Brain microvascular endothelial cell (primary cell): Measurements from ENCODE around the gene ANO4.

Experiments used
- DNase-seq: peaks from one replicate; pipeline ENCODE4 v3.0.0-alpha.2; 2020
- H3K27ac ChIP-seq: fragments of 250-450 bp; sonication (Bioruptor Pico); 2 replicates; pipeline ENCODE4 v1.5.1; 2020; ENCODE audit warnings: mild to moderate bottlenecking, moderate library complexity
- H3K27me3 ChIP-seq: fragments of 250-450 bp; sonication (Bioruptor Pico); replicated peaks from 2 replicates; pipeline ENCODE4 v1.5.1; 2020; ENCODE audit warnings: mild to moderate bottlenecking
- H3K36me3 ChIP-seq: fragments of 250-450 bp; sonication (Bioruptor Pico); replicated peaks from 2 replicates; pipeline ENCODE4 v1.5.1; 2020; ENCODE audit warnings: mild to moderate bottlenecking
- H3K4me3 ChIP-seq: 2 replicates; pipeline ENCODE4 v1.5.1; 2011; ENCODE audit warnings: low read depth, mild to moderate bottlenecking, control low read depth, low read length, moderate library complexity
- CTCF ChIP-seq: IDR thresholded peaks from 2 replicates; pipeline ENCODE4 v1.5.1; 2011; ENCODE audit warnings: low read depth, mild to moderate bottlenecking, moderate library complexity, low read length, control low read depth, inconsistent platforms; ENCODE audit errors: missing control alignments
- in situ Hi-C: cut with HindIII; loops from 2 replicates; pipeline ENCODE4 v1.10.0; 2017; ENCODE audit warnings: low sequenced_read_pairs, low pct_ligation_motif_present

The ANO4 gene

DNA sequence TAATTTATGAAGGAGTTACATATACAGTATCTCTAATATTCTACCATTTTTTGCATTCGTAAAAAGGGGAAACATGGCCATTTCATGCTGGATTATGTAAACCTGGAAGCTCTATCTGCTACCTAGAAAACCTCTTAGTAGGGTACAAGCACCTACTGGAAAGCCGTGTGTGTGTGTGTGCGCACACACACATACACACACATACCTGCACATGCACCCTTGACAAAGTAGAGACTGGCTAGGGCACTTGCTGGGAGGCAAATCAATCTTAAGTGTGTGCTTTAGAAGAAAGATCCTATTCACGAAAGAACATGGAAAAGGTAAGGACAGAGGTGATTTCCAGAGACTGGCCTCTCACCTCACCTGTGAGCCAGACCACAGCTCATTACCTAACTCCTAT, 224.6 kb downstream of the ANO4 start:
- no peak overlapping the region for H3K27ac ChIP-seq
- no peak overlapping the region for H3K4me3 ChIP-seq
- in situ Hi-C loops = no loop called here
- no peak for TF ChIP-seq CTCF
- H3K36me3 ChIP-seq = no peaks in the 10 kb centered on the region
- DNase-seq = no peak
- H3K27me3 ChIP-seq = no peaks in the 10 kb centered on the region

DNA sequence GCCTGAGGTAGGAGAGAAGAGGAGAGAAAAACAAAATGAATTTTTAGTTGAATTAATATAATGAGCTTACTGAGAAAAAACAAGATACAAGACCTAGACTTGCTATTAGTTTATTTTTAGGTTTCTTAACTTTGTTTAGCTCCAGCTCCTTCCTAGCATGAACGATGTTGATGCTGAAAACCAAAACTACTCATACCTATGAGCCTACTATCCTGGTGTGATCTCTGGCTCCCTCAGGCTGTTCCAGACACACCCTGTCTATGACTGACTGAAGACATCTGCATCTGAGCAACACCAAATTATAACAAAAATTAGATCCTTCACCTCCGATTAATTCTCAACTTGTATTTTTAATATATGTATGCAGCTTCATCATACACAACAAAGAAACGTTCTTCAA, 225.1 kb downstream of the ANO4 start:
- Histone ChIP-seq H3K4me3 (no peak overlapping the region), H3K27ac (no peak overlapping the region), H3K36me3 (no peaks in the 10 kb centered on the region), H3K27me3 (no peaks in the 10 kb centered on the region)
- no peak for DNase-seq
- TF ChIP-seq CTCF = no peak
- in situ Hi-C loops = no loop called here

DNA sequence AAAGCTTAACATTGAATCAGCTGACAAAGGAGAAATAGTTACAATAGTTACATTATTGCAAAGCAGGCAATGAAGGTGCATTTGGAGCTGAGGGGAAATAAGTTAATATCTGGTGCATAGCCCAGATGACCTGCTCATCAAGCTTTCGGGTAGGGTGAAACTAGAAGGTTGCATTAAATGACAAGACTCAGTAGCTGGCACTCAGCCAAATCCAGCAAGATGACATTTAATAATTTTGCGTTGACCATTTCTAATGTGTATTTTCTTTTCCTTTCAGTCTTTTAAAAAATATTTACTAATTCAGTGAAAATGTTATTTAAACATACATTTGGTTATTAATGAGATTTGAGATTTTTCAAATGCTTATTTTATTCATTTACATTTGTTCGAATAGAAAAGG, 226.9 kb downstream of the ANO4 start:
- in situ Hi-C loops = no loop called here
- H3K27ac ChIP-seq = peak overlapping the region; percentile 10
- DNase-seq = no peak
- no peaks in the 10 kb centered on the region for H3K27me3 ChIP-seq
- no peaks in the 10 kb centered on the region for H3K36me3 ChIP-seq
- no peak overlapping the region for H3K4me3 ChIP-seq
- no peak for TF ChIP-seq CTCF

DNA sequence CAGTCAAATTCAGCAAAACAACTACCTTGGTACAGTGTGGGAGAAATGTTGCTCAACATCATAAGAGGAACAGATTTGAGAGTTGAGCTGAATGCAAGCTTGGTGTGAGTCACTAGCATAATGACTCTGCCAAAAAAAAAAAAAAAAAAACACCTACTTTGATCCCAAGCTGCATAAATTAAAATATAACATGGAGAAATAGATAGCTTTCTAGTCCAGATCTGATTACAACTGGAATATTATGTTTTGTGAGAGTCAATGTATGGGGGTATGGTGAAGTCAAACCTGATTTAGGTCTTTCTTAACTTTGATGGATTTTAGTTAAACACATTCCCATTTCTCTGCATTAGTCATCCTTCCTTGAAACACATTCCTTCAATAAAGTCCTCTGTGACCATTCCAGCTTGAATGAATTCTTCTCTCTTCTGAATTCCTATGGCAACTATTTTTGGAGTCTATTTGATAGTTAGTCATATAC, 227.4 kb downstream of the ANO4 start:
- Histone ChIP-seq H3K27me3 (no peaks in the 10 kb centered on the region), H3K36me3 (no peaks in the 10 kb centered on the region), H3K4me3 (no peak overlapping the region), H3K27ac (peak overlapping the region; percentile 4)
- DNase-seq = peak; percentile 3
- in situ Hi-C loops = no loop called here
- TF ChIP-seq CTCF = no peak

GRCh38 chr12:101027200-101027599, 232.6 kb downstream of the ANO4 start:
- Histone ChIP-seq H3K27me3 (no peaks in the 10 kb centered on the region), H3K4me3 (no peak overlapping the region), H3K36me3 (no peaks in the 10 kb centered on the region), H3K27ac (no peak overlapping the region)
- no peak for DNase-seq
- in situ Hi-C loops = no loop called here
- no peak for TF ChIP-seq CTCF

GRCh38 chr12:101027816-101028215, 233.2 kb downstream of the ANO4 start:
- H3K27ac ChIP-seq = no peak overlapping the region
- TF ChIP-seq CTCF = no peak
- no peaks in the 10 kb centered on the region for H3K27me3 ChIP-seq
- H3K4me3 ChIP-seq = no peak overlapping the region
- no peak for DNase-seq
- H3K36me3 ChIP-seq = no peaks in the 10 kb centered on the region
- in situ Hi-C loops = no loop called here
